SK-N-SH treated with all-trans-retinoic acid at 6 μM for 48 hours (cell line): ENCODE data around the gene FNDC11.

ENCODE experiments used
- ATAC-seq: fragments of 200-7000 bp; cut with Tn5 transposase; 3 replicates; pipeline ENCODE4 v1.9.1; 2020; ENCODE audit warnings: mild to moderate bottlenecking, moderate library complexity
- BACH2 ChIP-seq: fragments of 250-450 bp; sonication (Bioruptor Pico); IDR thresholded peaks from 2 replicates; pipeline ENCODE4 v1.9.0; 2021; ENCODE audit warnings: mild to moderate bottlenecking, borderline replicate concordance
- CREB5 ChIP-seq: fragments of 250-450 bp; sonication (Bioruptor Pico); IDR thresholded peaks from 2 replicates; pipeline ENCODE4 v1.5.1; 2020; ENCODE audit warnings: low read depth, mild to moderate bottlenecking, moderate library complexity
- CSDC2 ChIP-seq: fragments of 250-450 bp; sonication (Bioruptor Pico); IDR thresholded peaks from 2 replicates; pipeline ENCODE4 v1.5.0; 2020; ENCODE audit warnings: mild to moderate bottlenecking, moderate library complexity
- ESRRG ChIP-seq: fragments of 250-450 bp; sonication (Bioruptor Pico); IDR thresholded peaks from 2 replicates; pipeline ENCODE4 v1.6.1; 2021; ENCODE audit warnings: mild to moderate bottlenecking
- GLIS3 ChIP-seq: fragments of 250-450 bp; sonication (Bioruptor Pico); IDR thresholded peaks from 2 replicates; pipeline ENCODE4 v1.5.0; 2020; ENCODE audit warnings: mild to moderate bottlenecking, moderate library complexity
- ISL1 ChIP-seq: fragments of 250-450 bp; sonication (Bioruptor Pico); IDR thresholded peaks from 2 replicates; pipeline ENCODE4 v2.1.2; 2022; ENCODE audit warnings: mild to moderate bottlenecking, moderate library complexity
- PATZ1 ChIP-seq: fragments of 250-450 bp; sonication (Bioruptor Pico); IDR thresholded peaks from 2 replicates; pipeline ENCODE4 v1.8.0; 2020; ENCODE audit warnings: mild to moderate bottlenecking, moderate library complexity, borderline replicate concordance
- PPARA ChIP-seq: fragments of 250-450 bp; sonication (Bioruptor Pico); IDR thresholded peaks from 2 replicates; pipeline ENCODE4 v1.5.0; 2020; ENCODE audit warnings: mild to moderate bottlenecking, borderline replicate concordance
- RARB ChIP-seq: fragments of 250-450 bp; sonication (Bioruptor Pico); IDR thresholded peaks from 2 replicates; pipeline ENCODE4 v1.8.0; 2021; ENCODE audit warnings: mild to moderate bottlenecking, moderate library complexity
- SNAI2 ChIP-seq: fragments of 250-450 bp; sonication (Bioruptor Pico); IDR thresholded peaks from 2 replicates; pipeline ENCODE4 v1.5.0; 2020; ENCODE audit warnings: mild to moderate bottlenecking, moderate library complexity
- TCF4 ChIP-seq: fragments of 250-450 bp; sonication (Bioruptor Pico); IDR thresholded peaks from 2 replicates; pipeline ENCODE4 v1.8.0; 2021; ENCODE audit warnings: mild to moderate bottlenecking, moderate library complexity, borderline replicate concordance
- TOX ChIP-seq: fragments of 250-450 bp; sonication (Bioruptor Pico); IDR thresholded peaks from 2 replicates; pipeline ENCODE4 v1.8.0; 2021; ENCODE audit warnings: mild to moderate bottlenecking, moderate library complexity, borderline replicate concordance
- ZC3H10 ChIP-seq: fragments of 250-450 bp; sonication (Bioruptor Pico); IDR thresholded peaks from 2 replicates; pipeline ENCODE4 v1.5.1; 2021; ENCODE audit warnings: mild to moderate bottlenecking, moderate library complexity
- ZFP3 ChIP-seq: fragments of 250-450 bp; sonication (Bioruptor Pico); IDR thresholded peaks from 2 replicates; pipeline ENCODE4 v1.5.0; 2020; ENCODE audit warnings: mild to moderate bottlenecking, moderate library complexity
- ZFP30 ChIP-seq: fragments of 450-650 bp; formaldehyde crosslinking; IDR thresholded peaks from 2 replicates; pipeline ENCODE4 v1.5.0; 2022; ENCODE audit warnings: mild to moderate bottlenecking, moderate library complexity
- ZNF565 ChIP-seq: fragments of 450-650 bp; formaldehyde crosslinking; conservative IDR thresholded peaks from 2 replicates; pipeline ENCODE4 v1.5.0; 2020; ENCODE audit warnings: low read depth, mild to moderate bottlenecking, moderate library complexity
- ZNF70 ChIP-seq: fragments of 450-650 bp; formaldehyde crosslinking; IDR thresholded peaks from 2 replicates; pipeline ENCODE4 v1.5.0; 2020; ENCODE audit warnings: mild to moderate bottlenecking, moderate library complexity
- ZNF8 ChIP-seq: fragments of 450-650 bp; formaldehyde crosslinking; IDR thresholded peaks from 2 replicates; pipeline ENCODE4 v1.5.0; 2020; ENCODE audit warnings: mild to moderate bottlenecking, moderate library complexity
- TF ChIP-seq, protein P1 (sequence below): fragments of 250-450 bp; sonication (Bioruptor Pico); IDR thresholded peaks from 2 replicates; pipeline ENCODE4 v1.5.0; 2020; ENCODE audit warnings: mild to moderate bottlenecking, moderate library complexity
- TF ChIP-seq, protein P2 (sequence below): fragments of 250-450 bp; sonication (Bioruptor Pico); IDR thresholded peaks from 2 replicates; pipeline ENCODE4 v1.8.0; 2021; ENCODE audit warnings: low read depth, mild to moderate bottlenecking, moderate library complexity, borderline replicate concordance
- TF ChIP-seq, protein P3 (sequence below): fragments of 250-450 bp; sonication (Bioruptor Pico); IDR thresholded peaks from 2 replicates; pipeline ENCODE4 v1.5.1; 2021; ENCODE audit warnings: mild to moderate bottlenecking, moderate library complexity

FNDC11 gene

GRCh38 chr20:63568986-63569949 is 15.3 kb downstream of the FNDC11 start:
- ATAC-seq, result no peak

DNA sequence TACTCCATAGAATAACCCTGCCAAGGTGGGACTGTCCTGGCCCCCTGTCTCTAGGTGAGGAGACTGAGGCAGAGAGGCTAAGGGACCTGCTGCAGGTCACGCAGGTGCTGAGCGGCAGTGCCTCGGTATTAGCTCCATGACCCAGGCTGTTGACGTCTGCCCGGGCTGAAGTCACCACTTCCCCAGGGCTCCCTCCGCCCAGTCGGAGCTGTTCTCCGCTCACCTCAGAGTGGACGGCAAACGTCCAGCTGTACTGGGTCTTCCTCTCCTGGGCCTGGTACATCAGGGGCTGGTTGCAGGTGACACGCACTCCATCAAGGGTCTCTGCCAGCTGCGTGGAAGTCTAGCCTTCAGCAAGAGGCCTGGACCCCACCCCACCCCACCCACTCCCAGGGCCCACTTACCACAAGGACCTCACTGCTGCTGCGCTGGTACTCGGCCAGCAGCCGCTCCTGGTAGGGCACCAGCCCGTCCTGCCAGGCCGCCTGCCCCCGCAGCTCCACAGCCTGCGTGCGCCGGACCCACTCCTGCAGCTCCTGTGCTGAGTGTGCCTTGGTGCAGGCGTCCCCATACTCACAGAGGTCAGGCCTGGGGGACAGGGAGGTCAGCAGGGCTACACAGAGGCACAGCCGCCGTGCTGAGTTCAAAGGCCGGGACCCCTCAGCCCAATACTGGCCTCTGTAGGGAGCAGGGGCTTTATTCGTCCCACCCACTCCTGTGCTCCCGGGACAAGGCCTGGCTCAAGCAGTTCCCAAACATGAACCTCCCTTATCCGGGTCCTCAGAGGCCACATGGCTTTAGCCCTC is 16.5 kb downstream of the FNDC11 start:
- ATAC-seq, result no peak
- no peak for TF ChIP-seq ZNF70 (CRISPR knock-in tag)
- no peak for TF ChIP-seq TCF4 (CRISPR knock-in tag)
- TF ChIP-seq ZNF8 (CRISPR knock-in tag), result no peak
- TF ChIP-seq PATZ1 (CRISPR knock-in tag), result no peak
- TF ChIP-seq ZFP3 (CRISPR knock-in tag), result no peak
- TF ChIP-seq SNAI2, result no peak
- TF ChIP-seq CREB5 (CRISPR knock-in tag), result no peak
- TF ChIP-seq, protein P1, sequence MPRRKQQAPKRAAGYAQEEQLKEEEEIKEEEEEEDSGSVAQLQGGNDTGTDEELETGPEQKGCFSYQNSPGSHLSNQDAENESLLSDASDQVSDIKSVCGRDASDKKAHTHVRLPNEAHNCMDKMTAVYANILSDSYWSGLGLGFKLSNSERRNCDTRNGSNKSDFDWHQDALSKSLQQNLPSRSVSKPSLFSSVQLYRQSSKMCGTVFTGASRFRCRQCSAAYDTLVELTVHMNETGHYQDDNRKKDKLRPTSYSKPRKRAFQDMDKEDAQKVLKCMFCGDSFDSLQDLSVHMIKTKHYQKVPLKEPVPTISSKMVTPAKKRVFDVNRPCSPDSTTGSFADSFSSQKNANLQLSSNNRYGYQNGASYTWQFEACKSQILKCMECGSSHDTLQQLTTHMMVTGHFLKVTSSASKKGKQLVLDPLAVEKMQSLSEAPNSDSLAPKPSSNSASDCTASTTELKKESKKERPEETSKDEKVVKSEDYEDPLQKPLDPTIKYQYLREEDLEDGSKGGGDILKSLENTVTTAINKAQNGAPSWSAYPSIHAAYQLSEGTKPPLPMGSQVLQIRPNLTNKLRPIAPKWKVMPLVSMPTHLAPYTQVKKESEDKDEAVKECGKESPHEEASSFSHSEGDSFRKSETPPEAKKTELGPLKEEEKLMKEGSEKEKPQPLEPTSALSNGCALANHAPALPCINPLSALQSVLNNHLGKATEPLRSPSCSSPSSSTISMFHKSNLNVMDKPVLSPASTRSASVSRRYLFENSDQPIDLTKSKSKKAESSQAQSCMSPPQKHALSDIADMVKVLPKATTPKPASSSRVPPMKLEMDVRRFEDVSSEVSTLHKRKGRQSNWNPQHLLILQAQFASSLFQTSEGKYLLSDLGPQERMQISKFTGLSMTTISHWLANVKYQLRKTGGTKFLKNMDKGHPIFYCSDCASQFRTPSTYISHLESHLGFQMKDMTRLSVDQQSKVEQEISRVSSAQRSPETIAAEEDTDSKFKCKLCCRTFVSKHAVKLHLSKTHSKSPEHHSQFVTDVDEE (CRISPR knock-in tag), result no peak

More at GRCh38 chr20:63568986-63569949, 15.3 kb downstream of the FNDC11 start:
- TF ChIP-seq, protein P2, sequence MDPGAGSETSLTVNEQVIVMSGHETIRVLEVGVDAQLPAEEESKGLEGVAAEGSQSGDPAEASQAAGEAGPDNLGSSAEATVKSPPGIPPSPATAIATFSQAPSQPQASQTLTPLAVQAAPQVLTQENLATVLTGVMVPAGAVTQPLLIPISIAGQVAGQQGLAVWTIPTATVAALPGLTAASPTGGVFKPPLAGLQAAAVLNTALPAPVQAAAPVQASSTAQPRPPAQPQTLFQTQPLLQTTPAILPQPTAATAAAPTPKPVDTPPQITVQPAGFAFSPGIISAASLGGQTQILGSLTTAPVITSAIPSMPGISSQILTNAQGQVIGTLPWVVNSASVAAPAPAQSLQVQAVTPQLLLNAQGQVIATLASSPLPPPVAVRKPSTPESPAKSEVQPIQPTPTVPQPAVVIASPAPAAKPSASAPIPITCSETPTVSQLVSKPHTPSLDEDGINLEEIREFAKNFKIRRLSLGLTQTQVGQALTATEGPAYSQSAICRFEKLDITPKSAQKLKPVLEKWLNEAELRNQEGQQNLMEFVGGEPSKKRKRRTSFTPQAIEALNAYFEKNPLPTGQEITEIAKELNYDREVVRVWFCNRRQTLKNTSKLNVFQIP (CRISPR knock-in tag), result no peak
- TF ChIP-seq TOX (CRISPR knock-in tag) (no peak), ZFP30 (no peak), ESRRG (CRISPR knock-in tag) (no peak), PPARA (CRISPR knock-in tag) (no peak), BACH2 (no peak), TCF4 (CRISPR knock-in tag) (no peak), ZFP3 (CRISPR knock-in tag) (no peak), RARB (CRISPR knock-in tag) (no peak), SNAI2 (no peak), ZC3H10 (CRISPR knock-in tag) (no peak), ZNF70 (CRISPR knock-in tag) (no peak), ISL1 (CRISPR knock-in tag) (no peak), ZNF565 (CRISPR knock-in tag) (no peak), CSDC2 (CRISPR knock-in tag) (no peak), ZNF8 (CRISPR knock-in tag) (no peak), GLIS3 (no peak), PATZ1 (CRISPR knock-in tag) (no peak)
- TF ChIP-seq, protein P3, sequence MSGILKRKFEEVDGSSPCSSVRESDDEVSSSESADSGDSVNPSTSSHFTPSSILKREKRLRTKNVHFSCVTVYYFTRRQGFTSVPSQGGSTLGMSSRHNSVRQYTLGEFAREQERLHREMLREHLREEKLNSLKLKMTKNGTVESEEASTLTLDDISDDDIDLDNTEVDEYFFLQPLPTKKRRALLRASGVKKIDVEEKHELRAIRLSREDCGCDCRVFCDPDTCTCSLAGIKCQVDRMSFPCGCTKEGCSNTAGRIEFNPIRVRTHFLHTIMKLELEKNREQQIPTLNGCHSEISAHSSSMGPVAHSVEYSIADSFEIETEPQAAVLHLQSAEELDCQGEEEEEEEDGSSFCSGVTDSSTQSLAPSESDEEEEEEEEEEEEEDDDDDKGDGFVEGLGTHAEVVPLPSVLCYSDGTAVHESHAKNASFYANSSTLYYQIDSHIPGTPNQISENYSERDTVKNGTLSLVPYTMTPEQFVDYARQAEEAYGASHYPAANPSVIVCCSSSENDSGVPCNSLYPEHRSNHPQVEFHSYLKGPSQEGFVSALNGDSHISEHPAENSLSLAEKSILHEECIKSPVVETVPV (CRISPR knock-in tag), result no peak
- TF ChIP-seq, protein P1 (CRISPR knock-in tag), result no peak
